ENCODE data around the gene ENO1. TPM values are rescaled to one million over a fixed set of nuclear protein-coding genes. Genes with fewer than 3 reads are reported as not detected.

Gene ENO1
- total RNA-seq, 2 donors from 2014 or later: 1,263 to 1,351 TPM

GRCh38 chr1:8815582-8816151, 62.8 kb downstream of the ENO1 start:
- H3K36me3 Mint-ChIP-seq (ENCODE audit: low read depth): no peaks in the 10 kb centered on the region
- TF ChIP-seq CTCF (conservative IDR thresholded peaks at IDR 0.05): no peak
- Histone ChIP-seq H3K36me3 (ENCODE audit: control insufficient read depth, insufficient read depth, low read length) (no peaks in the 10 kb centered on the region), H3K9ac (ENCODE audit: extremely low read depth, low read length, poor library complexity, severe bottlenecking) (peak overlapping the region; percentile 90), H3K27ac (ENCODE audit: low read depth, low read length) (no peak overlapping the region), H3K4me1 (ENCODE audit: control insufficient read depth, insufficient read depth, low read length) (no peaks in the 10 kb centered on the region), H3K9me3 (ENCODE audit: control insufficient read depth, low read length) (no peaks in the 10 kb centered on the region), H3K27me3 (ENCODE audit: control insufficient read depth, insufficient read depth, low read length, poor library complexity, severe bottlenecking) (no peaks in the 10 kb centered on the region), H3K4me3 (ENCODE audit: low read length) (peak overlapping the region; percentile 90)
- H3K27ac Mint-ChIP-seq: peak overlapping the region; percentile 62
- peak; percentile 44 for DNase-seq
- no peaks in the 10 kb centered on the region for H3K9me3 Mint-ChIP-seq
- WGBS, 2 experiments (ENCODE audit: insufficient coverage in 1 of 2, insufficient read length in 1 of 2): 33% methylated on average over 2 of the region's 2 CpGs; no CpG with 5 or more reads in 1 of the 2 experiments
- H3K27me3 Mint-ChIP-seq (ENCODE audit: insufficient read depth): no peaks in the 10 kb centered on the region
- H3K4me3 Mint-ChIP-seq: peak overlapping the region; percentile 80
- H3K4me1 Mint-ChIP-seq: peaks cover 42% of the 10 kb centered on the region

GRCh38 chr1:8814865-8815264, 63.6 kb downstream of the ENO1 start:
- no peaks in the 10 kb centered on the region for H3K27me3 Mint-ChIP-seq (ENCODE audit: insufficient read depth)
- peak; percentile 58 for TF ChIP-seq CTCF (conservative IDR thresholded peaks at IDR 0.05)
- peak; percentile 68 for DNase-seq
- H3K4me1 ChIP-seq (ENCODE audit: control insufficient read depth, insufficient read depth, low read length): no peaks in the 10 kb centered on the region
- 42 to 43% methylated on average over 5 of the region's 5 CpGs for WGBS, 2 experiments (ENCODE audit: insufficient coverage in 1 of 2, insufficient read length in 1 of 2)
- no peak overlapping the region for H3K27ac ChIP-seq (ENCODE audit: low read depth, low read length)
- no peaks in the 10 kb centered on the region for H3K9me3 ChIP-seq (ENCODE audit: control insufficient read depth, low read length)
- no peak overlapping the region for H3K9ac ChIP-seq (ENCODE audit: extremely low read depth, low read length, poor library complexity, severe bottlenecking)
- no peaks in the 10 kb centered on the region for H3K36me3 ChIP-seq (ENCODE audit: control insufficient read depth, insufficient read depth, low read length)
- H3K9me3 Mint-ChIP-seq: no peaks in the 10 kb centered on the region
- H3K27ac Mint-ChIP-seq: no peak overlapping the region
- H3K4me3 Mint-ChIP-seq: peak overlapping the region; percentile 80
- H3K27me3 ChIP-seq (ENCODE audit: control insufficient read depth, insufficient read depth, low read length, poor library complexity, severe bottlenecking): no peaks in the 10 kb centered on the region
- H3K36me3 Mint-ChIP-seq (ENCODE audit: low read depth): no peaks in the 10 kb centered on the region
- peak overlapping the region; percentile 90 for H3K4me3 ChIP-seq (ENCODE audit: low read length)
- peaks cover 42% of the 10 kb centered on the region for H3K4me1 Mint-ChIP-seq

GRCh38 chr1:8813991-8814390, 64.5 kb downstream of the ENO1 start:
- Histone ChIP-seq H3K36me3 (ENCODE audit: control insufficient read depth, insufficient read depth, low read length) (no peaks in the 10 kb centered on the region), H3K4me3 (ENCODE audit: low read length) (peak overlapping the region; percentile 90), H3K9ac (ENCODE audit: extremely low read depth, low read length, poor library complexity, severe bottlenecking) (no peak overlapping the region), H3K9me3 (ENCODE audit: control insufficient read depth, low read length) (no peaks in the 10 kb centered on the region), H3K27me3 (ENCODE audit: control insufficient read depth, insufficient read depth, low read length, poor library complexity, severe bottlenecking) (no peaks in the 10 kb centered on the region), H3K4me1 (ENCODE audit: control insufficient read depth, insufficient read depth, low read length) (no peaks in the 10 kb centered on the region), H3K27ac (ENCODE audit: low read depth, low read length) (no peak overlapping the region)
- Mint-ChIP-seq H3K27me3 (ENCODE audit: insufficient read depth) (no peaks in the 10 kb centered on the region), H3K9me3 (no peaks in the 10 kb centered on the region), H3K36me3 (ENCODE audit: low read depth) (no peaks in the 10 kb centered on the region), H3K27ac (peak overlapping the region; percentile 54), H3K4me3 (peak overlapping the region; percentile 80), H3K4me1 (peaks cover 42% of the 10 kb centered on the region)
- TF ChIP-seq CTCF (conservative IDR thresholded peaks at IDR 0.05): no peak
- no peak for DNase-seq
